GM10266 (cell line): Measurements from ENCODE around the gene CCL25.

Experiments used
- DNase-seq: peaks from one replicate; pipeline ENCODE4 v3.0.0; 2012; ENCODE audit errors: extremely low spot score
- TF ChIP-seq, protein P1 (sequence below): IDR thresholded peaks from 2 replicates; pipeline ENCODE4 v1.5.1; 2012; ENCODE audit warnings: mild to moderate bottlenecking, low read depth; ENCODE audit not compliant: control insufficient read depth, insufficient read depth; ENCODE audit errors: missing control alignments

The CCL25 gene

GRCh38 chr19:8081569-8082550 is 29.3 kb downstream of the CCL25 start:
- TF ChIP-seq, protein P1, sequence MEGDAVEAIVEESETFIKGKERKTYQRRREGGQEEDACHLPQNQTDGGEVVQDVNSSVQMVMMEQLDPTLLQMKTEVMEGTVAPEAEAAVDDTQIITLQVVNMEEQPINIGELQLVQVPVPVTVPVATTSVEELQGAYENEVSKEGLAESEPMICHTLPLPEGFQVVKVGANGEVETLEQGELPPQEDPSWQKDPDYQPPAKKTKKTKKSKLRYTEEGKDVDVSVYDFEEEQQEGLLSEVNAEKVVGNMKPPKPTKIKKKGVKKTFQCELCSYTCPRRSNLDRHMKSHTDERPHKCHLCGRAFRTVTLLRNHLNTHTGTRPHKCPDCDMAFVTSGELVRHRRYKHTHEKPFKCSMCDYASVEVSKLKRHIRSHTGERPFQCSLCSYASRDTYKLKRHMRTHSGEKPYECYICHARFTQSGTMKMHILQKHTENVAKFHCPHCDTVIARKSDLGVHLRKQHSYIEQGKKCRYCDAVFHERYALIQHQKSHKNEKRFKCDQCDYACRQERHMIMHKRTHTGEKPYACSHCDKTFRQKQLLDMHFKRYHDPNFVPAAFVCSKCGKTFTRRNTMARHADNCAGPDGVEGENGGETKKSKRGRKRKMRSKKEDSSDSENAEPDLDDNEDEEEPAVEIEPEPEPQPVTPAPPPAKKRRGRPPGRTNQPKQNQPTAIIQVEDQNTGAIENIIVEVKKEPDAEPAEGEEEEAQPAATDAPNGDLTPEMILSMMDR = no peak
- no peak for DNase-seq

DNA sequence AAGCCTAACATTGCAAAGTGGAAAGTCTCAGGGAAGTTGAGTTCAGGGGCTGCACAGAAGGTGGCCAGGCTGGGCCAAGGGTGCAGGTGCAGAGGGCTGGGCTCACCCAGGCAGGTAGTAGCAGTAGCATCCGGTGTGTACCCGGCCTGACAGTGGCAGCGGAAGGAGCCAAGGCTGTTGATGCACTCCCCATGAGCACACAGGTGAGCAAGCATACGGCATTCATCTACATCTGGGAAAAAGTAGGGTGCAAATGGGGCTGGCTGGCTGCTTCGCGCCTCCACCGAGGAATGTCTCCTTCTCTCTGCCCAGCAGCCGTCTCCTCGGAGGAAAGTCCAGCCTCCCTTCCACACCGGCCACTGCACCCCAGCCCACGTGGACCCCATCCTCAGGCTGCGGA is 30.6 kb downstream of the CCL25 start:
- TF ChIP-seq, protein P1 = no peak
- DNase-seq = no peak

DNA sequence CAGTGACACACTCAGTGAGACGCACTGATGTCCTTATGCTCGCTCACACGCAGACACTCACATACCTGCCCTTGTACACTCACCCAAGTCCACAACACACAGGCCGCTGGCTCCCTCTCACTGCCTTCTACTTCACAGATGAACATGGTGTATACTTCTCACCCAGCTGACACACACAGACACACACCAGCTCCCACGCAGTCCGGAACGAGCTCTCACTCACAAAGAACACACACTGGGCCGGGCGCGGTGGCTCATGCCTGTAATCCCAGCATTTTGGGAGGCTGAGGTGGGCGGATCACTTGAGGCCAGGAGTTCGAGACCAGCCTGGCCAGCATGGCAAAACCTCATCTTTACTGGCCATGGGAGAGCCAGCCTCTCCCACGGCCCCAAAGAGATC is 31.6 kb downstream of the CCL25 start:
- no peak for DNase-seq
- TF ChIP-seq, protein P1 = no peak

GRCh38 chr19:8085598-8086408 is 33.2 kb downstream of the CCL25 start:
- TF ChIP-seq, protein P1 = no peak
- no peak for DNase-seq

DNA sequence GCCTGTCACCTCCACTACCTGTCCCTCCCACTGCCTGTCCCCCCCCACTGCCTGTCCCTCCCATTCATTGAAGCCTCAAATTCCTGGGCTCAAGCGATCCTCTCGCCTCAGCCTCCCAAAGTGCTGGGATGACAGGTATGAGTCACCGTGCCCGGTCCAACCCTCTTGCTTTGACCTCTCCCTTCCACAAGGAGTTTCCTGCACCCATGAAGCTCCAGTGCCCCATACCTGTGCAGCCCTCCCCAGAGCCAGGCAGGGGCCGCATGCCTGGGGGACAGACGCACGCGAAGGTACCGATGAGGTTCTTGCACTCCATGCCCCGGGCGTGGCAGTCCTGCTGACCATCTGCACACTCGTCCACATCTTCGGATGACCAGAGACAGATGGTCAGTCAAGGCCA is 34.3 kb downstream of the CCL25 start:
- no peak for DNase-seq
- TF ChIP-seq, protein P1 = no peak

DNA sequence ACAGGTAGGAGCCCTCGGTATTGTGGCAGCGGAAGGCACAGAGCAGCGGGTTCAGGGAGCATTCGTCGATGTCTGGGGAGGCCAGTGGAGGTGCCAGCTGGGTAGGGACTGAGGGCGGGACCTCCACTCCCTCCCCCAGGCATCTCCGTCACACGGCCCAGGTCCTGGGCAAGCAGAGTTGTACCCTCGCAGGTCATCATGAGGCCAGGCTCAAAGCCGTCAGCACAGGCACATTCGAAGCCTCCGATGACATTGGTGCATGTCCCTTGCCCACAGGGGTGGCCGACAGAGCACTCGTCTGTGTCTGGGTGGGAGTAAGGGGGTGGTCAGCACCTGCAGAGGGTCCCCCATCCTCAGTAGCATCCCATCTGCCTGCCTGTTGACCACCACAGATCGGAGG is 35.3 kb downstream of the CCL25 start:
- no peak for DNase-seq
- TF ChIP-seq, protein P1 = no peak
